Bone marrow (tissue), 2 donors: ENCODE measurements around the gene SLC10A2.
"Not testable (repeated sequence)": the region's sequence is repeated elsewhere in the genome, so short reads cannot be mapped to it uniquely, and the experiment has no call there.

Experiments
- DNase-seq, 2 donors: peaks; one replicate each; lab custom pipeline; 2025; lab: John Stamatoyannopoulos, UW

Gene SLC10A2, protein sequence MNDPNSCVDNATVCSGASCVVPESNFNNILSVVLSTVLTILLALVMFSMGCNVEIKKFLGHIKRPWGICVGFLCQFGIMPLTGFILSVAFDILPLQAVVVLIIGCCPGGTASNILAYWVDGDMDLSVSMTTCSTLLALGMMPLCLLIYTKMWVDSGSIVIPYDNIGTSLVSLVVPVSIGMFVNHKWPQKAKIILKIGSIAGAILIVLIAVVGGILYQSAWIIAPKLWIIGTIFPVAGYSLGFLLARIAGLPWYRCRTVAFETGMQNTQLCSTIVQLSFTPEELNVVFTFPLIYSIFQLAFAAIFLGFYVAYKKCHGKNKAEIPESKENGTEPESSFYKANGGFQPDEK

DNA sequence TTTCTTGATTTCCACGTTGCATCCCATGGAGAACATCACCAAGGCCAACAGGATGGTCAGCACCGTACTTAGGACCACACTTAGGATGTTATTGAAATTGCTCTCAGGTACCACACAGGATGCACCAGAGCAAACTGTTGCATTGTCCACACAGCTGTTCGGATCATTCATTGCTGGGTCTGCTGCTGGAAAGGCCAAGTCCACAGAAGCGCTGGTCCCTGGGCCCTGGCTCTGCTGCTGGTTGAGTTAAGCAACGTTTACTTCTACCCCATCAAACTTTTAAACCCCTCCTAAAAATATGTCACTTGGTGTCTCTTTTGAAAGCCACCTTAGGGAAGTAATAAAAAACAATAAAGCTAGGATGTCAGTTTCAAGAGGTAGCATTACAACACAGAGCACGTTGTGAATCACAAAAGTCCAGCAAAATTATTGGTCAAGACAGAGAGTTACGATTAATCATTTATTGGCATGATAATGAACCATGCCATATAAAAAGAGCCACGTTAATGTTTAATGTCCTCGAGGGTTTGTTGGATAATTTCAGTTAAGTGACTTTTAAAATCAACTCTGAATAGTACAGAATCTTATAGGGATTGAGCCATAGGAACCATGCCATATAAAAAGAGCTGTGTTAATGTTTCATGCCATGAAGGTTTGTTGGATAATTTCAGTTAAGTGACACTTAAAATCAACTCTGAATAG is at the start of gene SLC10A2:
SLC10A2 (minus strand) TSS at position 339 of the 702 bp plus-strand sequence; CDS start at position 171, 168 bp downstream.
- no peak for DNase-seq

DNA sequence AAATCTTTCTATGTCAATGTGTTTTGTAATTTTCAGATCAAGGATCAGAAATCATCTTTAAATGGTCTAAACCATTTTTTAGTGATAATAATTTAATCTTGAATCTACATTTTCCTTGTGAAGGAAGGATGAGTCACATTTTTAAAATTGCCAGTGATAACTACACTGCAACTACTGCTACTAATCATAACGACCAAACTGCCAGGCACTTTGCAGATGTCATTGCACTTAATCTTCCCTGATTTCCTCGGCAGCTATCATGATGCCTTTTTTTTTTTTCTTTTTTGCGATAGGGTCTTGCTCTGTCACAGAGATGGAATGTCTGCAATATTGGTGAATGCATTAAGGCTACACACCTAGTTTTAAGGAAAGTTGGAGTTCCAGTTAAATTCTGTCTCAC is 41.4 kb upstream of the SLC10A2 start:
- no peak for DNase-seq

DNA sequence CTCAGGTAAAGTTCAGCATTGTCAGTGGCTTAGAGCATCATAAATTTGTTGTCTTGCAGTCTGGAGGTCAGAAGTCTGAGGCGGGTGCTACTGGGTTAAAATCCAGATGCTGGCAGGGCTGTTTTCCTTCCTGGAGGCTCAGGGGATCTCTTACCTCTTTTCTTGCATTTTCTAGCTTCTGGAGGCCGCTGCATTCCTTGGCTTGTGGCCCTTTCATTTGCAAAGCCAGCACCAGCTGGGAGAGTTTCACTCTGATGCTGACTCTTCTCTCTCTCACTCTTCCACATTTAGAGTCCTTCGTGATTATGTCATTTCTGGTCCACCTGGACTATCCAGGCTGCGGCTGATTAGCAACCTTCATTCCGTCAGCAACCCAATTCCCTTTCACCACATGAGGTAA is 38.1 kb upstream of the SLC10A2 start:
- no peak for DNase-seq

DNA sequence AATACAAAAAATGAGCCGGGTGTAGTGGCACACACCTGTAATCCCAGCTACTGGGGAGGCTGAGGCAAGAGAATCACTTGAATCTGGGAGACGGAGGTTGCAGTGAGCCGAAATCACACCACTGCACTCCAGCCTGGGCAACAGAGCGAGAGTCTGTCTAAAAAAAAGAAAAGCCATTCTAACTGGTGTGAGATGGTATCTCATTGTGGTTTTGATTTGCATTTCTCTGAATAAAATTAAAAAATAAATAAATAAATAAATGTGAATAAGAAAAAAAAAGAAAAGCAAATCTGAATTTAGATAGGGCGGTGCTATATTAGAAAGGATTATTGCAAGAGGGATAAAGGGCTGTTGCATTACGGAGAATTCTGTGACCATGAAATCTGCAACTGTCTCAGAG is 37.2 kb upstream of the SLC10A2 start:
- not testable (repeated sequence) for DNase-seq

DNA sequence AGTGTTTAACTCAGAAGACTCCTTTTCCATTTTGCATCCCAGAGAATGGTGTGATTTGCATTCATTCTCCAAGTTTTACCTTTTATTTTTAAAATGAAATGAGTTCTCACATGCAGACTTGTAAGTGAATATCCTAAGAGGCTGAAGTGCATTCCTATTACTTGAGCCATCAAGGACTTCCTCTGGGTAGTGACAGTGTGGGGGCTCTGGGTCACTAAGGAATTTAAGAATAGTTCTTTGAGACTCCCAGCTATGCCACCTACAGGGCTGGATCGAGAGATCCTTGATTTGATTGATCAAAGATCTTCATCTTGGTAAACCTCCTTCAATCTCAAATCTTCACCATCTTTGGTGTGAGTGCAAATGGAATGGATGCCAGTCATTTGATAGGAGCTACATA is 36.3 kb upstream of the SLC10A2 start:
- DNase-seq = no peak

DNA sequence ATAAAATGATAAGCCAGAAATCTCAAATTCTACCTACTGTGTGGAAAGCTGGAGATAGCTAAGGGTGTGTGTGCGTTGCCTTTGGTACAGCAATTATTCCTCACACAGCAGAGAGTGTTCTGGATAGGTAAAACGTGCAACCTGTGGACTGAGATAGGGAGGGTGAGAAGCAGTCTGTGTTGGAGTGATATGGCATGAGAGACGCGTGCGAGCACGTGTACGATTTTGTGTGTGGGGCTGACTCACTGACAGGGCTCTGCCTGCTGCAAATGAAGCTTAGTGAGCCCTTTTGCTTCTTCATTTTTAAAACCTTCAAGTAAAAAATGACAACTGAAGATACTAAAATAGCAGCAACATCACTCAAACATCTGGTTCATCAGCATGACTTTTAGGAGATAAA is 35.7 kb upstream of the SLC10A2 start:
- DNase-seq = no peak

DNA sequence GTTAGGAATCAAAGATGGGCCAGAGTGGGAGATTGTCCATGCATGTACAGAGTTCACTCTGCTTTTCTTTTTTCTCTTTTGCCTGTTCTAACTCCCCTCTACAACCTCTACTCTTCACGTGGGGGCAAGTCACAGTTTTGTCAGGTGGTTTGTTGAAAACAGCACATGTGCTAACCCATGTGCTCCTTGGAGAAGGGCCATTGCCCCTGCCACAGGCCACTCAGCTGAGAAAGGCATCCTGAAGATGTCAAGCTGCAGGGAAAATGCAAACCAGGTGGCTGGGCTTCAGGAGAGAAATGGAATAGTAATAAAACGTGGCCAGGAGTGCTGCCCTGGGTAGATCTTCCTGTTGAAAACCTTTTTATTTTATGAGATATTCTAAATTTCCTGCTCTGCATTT is 35.3 kb upstream of the SLC10A2 start:
- no peak for DNase-seq

DNA sequence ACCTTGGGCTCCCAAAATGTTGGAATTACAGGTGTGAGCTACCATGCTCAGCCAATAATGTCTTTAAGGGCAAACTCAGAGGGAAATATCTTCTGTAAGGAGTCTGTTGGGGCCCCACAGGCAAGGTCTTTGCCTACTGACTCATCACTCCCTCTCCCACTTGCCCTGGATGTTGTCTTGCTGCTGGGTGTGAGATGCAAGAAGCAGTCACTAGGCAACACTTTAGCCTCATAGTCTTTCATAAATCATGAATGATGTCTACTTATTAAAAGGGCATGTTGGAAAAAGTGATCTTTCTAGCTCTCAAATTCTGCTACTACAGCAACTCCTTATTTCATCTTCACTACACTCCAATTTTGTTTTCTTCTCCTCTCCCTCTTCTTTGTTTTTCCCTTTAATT is 34.6 kb upstream of the SLC10A2 start:
- DNase-seq = no peak

DNA sequence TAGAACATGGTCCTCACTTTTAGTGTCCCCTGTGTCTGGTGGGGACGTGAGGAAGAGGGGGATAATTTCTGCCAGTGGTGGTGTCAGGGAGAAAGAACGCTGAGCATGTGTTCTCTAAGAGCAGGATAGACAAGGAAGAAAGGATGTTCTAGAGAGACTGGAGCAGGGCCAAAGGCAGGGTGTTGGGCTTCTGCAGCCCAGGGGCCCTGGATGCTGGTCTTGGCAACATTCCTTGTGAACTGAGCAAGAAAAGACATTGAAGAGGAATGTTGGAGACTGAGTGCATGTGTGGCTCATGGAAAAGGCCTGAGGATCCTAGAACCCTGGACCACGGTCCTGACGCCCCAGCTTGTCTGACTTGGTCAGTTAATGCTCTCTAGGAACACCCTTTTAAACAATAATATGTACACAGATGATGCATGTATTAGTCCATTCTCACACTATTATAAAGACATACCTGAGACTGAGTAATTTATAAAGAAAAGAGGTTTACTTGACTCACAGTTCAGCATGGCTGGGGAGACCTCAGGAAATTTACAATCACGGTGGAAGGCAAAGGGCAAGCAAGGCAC is 33.6 kb upstream of the SLC10A2 start:
- DNase-seq = no peak

DNA sequence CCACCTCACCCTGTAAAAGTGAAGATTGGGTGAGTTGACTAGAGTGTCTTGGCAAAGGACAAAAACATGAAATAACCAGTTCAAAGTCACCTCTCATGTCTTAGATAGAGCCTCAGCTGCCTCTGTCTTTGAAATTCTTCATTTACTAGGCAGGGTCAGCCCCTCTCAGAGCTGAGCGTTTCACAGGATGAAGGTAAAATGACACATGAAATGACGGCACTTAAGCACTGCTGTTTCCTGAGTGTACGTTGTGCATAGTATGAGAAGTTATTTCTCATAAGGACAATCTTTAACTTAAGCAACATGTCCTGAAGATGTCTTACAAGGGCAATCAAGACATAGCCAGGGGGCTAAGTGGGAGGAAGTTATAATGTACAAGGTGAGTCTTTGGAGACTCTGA is 32.3 kb upstream of the SLC10A2 start:
- no peak for DNase-seq

DNA sequence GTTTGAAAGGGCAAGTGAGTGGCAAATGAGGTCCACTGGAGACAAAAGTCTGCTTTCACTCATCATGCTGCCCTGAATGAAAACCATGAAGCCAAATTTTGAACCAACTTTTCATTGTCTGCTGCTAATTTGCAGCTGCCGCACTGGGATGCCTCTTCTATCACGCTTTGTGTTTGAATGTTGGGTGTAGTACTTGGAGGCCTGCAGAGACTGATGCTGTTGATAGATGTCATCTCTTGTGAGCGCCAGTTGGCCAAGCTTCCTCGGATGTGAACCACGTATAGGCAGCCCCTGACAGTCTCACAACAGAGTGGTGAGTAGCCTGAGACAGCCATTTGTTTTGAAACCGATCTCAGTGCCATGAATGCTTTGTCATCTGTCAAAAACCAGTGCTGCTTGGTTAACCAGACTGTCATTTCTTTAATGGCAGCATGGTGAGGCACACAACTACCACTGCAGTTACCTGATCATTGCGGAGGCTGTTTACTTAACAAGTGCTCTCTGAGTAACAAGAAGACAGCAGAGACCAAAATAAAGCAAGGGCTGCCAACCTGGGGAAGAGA is 31.2 kb upstream of the SLC10A2 start:
- no peak for DNase-seq

DNA sequence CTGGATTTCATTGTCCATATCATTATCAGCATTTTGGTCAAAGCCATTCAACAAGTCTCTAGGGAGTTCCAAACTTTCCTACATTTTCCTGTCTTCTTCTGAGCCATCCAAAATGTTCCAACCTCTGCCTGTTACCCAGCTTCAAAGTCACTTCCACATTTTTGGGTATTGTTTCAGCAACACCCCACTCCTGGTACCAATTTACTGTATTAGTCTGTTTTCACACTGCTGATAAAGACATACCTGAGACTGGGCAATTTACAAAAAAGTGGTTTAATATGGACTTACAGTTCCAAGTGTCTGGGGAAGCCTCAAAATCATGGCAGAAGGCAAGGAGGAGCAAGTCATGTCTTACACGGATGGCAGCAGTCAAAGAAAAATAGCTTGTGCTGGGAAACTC is 27.4 kb upstream of the SLC10A2 start:
- not testable (repeated sequence) for DNase-seq

DNA sequence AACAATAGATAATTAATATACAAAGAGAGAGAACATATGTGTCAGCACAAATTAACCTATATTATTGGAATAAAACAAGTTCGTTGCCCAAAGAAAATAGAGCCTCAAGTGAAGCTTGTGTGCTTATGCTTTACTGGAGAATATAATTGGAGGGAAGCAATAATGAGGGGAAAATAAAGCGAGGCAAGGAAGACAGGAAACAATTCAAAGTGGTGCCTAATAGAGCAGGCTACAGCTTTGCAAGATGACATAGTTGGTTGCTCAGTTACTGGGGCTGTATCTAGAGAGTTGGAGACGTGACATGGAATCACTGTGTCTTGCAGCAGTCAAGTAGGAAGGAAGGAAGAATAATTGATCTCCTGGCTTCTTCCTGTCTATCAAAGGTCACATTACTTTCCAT is 21.1 kb upstream of the SLC10A2 start:
- no peak for DNase-seq

DNA sequence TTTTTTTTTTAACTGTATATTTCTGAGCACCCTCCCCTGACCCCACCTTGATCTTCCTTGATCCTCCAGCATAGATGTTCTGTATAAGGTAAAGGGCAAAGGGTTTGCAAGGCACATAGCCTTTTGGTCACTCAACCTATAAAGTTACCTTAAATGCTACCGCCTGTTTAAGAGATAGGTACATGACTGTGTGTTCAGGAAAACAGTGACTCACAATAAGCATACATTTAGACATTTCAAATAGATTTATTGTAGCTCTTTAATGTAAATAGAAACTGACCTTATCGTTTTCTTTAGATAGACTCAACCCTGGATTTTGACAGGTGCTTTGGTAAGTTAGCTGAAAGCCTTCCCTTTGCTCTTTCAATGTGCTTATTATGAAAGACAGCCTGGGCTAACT is 15.2 kb upstream of the SLC10A2 start:
- no peak for DNase-seq

DNA sequence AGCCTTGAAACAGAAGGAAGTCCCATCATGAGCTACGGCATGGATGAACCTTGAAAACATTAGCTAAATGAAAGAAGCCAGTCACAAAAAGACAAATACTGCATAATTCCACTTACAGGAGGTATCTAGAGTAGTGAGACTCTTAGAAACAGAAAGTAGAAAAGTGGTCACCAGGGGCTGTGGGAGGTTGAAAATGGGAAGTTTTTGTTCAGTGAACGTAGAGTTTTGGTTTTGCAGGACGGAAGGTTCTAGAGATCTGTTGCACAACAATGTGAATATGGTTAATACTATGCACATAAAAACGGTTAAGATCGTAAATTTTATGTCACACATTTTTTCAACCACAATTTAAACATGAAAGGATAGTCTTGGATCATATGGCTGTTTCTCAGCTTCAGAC is 11.9 kb upstream of the SLC10A2 start:
- peak in 1 of 2 donors; percentile 52 for DNase-seq

DNA sequence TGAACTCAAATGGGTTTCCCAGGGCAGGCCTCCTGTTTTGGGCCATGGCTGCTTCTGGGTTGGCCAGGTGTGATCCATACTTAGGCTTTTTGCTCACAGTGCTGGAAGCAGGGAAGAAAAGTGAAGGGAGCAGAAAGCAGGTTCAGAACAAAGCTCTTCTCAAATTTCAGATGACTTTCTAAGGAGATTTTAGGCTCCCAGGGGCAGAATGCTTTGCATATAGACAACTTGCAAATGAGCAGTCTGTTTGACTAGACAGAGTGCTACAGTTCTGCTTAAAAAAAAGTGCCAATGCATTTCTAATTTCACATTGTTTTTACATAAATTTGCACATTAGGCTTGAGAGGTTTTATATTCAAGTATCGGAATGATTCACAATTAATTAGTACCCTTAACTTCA is 2.6 kb upstream of the SLC10A2 start:
- no peak for DNase-seq

DNA sequence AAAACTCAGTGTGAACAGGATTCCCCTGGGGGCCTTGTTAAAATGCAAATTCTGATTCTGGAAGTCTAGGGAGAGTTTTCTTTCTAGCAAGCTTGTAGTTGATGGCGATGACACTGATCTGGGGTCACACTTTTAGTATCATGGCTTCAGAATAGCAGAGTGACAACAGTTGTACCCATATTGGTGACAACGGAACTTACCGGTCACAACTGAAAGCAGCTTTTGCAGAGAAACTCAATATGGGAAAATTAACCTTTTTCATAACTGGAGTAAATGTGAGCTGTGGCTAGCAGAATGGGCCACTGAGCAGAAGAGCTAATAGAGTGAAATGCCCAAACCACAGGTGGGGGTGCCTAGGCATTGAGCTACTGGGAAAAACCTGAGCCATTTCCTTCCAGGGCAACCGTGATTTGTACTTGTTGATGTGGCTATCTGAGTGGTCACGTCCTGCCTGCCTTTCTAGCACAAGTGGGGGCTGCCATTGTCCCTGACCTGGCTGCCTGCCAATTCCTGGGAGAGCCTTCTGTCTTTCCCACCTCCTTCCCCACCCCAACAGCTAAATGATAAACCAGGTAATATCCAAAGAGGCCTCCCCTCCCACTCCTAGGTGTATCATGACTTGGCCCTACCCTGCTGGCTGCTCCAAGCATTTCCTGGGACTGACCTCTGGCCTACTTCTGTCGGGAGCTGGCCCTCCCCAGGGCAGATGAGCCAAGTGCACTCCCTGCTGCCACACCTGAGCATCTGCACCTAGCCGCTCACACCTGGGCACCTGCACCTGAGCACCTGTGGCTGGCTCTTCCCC is 1.7 kb upstream of the SLC10A2 start:
- DNase-seq = no peak

DNA sequence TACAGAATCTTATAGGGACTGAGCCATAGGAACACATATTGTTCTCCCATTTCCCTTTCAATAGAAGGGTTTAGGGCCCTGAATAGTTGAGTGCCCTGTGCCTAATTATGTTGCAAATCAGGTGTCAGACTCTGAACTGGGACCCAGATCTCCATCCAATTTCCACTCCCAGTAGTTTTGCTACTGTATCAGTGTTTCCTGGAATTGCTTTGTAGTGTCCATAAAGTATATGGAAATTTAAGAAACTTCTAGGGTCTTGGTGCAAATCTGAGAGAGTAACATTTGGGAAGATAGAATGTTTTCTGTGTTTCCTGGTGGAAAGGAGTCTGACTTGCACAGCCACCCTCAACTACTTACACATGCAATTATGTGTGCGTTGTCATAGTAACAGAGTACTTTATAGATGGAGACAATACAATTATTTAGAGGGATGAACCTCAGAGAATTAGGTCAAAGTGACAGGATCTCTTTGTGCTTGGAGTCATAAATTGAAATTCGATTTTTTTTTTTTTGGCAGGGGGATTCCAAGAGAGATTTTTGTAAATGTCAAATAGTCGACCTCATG is 646 bp upstream of the SLC10A2 start:
- DNase-seq = no peak

DNA sequence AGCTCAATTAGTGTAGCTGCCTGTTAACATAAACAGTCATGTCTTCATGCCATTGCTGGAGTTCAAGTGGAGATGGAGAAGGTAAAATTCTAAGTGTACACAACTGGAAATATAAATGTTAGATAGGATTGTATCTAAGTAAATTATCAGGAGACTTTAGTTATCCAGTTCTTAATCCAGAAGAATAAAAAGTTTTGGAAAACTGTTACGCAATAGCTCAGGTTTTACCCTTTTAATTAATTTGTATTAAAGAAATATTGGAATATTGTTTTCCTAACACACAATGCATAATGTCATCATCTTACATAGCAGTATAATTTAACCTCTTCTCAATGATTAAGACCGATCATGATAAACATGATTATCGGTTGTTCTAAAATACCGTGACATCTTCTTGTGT is 2.8 kb downstream of the SLC10A2 start:
- DNase-seq = no peak

DNA sequence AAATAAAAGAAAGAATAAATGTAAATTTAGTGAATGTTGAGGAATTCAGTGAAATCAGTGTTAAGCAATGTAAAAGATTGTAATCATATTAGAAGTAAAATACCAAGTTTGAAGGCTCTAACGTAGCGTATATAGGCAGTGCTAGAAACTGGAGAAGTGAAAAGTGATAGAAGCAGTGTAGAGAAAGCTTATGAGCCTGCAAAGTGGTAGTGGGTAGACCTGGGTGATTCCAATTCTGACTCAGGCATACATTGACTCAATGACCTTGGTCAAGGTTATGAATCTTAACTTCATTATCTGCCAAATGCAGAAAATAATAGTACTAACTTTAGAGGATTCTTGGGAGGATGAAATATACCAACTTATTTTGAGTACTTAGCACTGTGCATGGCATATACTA is 4.1 kb downstream of the SLC10A2 start:
- no peak for DNase-seq

DNA sequence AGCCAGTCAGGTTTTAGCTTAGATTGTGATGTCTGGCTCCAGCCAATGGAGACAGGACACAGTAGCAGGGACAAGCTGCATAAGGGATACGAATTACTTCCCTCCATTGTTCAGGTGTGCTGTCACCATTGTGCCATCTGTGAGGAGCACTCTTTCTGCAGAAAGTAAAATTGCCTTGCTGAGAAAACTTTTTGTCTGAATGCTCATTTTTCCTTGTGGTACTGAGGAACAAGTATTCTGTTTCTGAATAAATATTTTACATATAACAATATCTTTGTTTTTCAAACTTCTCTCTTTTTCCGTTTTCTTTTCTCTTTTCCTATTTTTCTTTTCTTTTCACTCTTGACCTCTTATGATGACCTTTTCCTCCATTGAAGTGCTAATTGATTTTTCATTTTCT is 10.2 kb downstream of the SLC10A2 start:
- no peak for DNase-seq

DNA sequence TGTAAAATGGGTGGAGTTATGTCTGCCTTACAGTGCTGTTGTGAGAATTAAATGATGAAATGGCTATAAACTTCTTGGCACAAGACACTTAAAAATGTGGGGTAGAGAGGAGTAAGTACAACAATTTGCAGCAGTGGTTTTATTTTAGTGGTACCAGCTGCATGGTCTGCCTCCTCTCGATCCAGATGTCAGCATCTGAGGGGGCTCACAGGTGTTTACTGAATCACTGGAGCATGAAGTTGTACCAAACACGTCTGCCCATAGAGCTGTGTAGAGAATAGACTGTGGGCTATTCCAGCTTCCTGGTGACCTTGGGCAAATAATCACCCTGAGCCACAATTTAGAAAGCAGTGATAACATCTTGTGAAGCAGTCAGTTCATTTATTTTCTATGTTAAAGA is 11.1 kb downstream of the SLC10A2 start:
- DNase-seq = no peak
